Measurements from ENCODE around the gene ADRA2C. TPM values are rescaled to one million over a fixed set of nuclear protein-coding genes. Genes with fewer than 3 reads are reported as not detected.

The ADRA2C gene
- total RNA-seq, 1 experiment from 2014 or later, result 2.4 TPM

DNA sequence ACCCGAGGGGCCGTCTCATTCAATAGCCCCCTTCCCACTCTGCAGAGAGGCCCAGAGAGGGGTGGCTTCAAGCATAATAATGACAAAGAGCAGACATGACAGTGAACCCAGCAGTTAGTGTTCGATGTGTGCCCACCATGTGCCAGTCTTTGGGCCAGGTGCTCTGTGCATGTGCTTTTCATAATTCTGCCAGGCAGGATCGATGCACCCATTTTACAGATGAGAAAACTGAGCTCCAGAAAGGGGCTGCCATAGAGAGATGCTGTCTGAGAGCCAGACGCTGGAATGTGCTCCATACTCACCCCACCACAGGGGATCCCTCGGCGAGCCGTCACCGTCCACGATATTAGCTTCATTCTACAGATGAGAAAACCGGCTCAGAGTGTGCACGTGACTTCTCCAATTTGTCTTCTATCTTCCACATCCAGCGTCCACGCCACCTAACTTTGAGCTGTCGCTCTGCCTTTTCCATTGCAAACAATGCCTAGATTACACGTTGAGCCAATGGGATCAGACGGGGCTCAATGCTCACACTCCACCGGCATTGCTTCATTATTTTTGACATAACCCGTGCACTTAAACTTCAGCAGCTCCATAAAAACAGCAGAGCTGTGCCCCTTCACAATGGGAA is 8.2 kb downstream of the ADRA2C start:
- Mint-ChIP-seq H3K27me3 (ENCODE audit: unreplicated experiment) (no peaks in the 10 kb centered on the region), H3K36me3 (ENCODE audit: insufficient read depth, unreplicated experiment) (no peaks in the 10 kb centered on the region), H3K27ac (ENCODE audit: unreplicated experiment) (no peak overlapping the region), H3K4me1 (ENCODE audit: low read depth, unreplicated experiment) (no peaks in the 10 kb centered on the region), H3K9me3 (ENCODE audit: low read depth, unreplicated experiment) (no peaks in the 10 kb centered on the region), H3K4me3 (ENCODE audit: low read depth, unreplicated experiment) (no peak overlapping the region)
- BruUV-seq (replicated peaks), result no TSS peak
- intact Hi-C loops (cut with micrococcal nuclease; ENCODE audit: unreplicated experiment), result no loop called here
- no peak for TF ChIP-seq CTCF (IDR thresholded peaks at IDR 0.05; ENCODE audit: unreplicated experiment)
- CTCF ChIA-PET, result no interaction called here
- no peak for DNase-seq

DNA sequence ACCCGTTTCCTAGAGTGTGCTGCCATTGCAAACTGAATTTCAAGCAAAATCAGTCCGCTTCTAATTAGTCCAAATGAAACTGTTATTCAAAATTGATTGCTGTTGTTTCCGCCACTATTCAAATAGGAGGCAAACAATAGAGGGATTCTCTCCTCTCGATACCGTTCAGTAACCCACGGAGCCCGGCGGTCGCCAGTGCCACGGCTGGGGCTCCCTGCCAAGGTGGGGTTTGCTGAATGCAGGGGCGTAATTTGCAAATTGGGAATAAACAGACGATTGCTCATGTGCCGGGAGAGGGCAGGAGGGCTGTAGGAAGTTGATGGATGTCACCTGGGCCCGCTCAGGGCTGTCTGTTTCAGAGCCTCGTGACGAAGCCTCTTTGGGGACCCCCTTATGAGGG is 8.8 kb downstream of the ADRA2C start:
- intact Hi-C loops (cut with micrococcal nuclease; ENCODE audit: unreplicated experiment), result no loop called here
- CTCF ChIA-PET, result no interaction called here
- no peak overlapping the region for H3K4me3 Mint-ChIP-seq (ENCODE audit: low read depth, unreplicated experiment)
- H3K27ac Mint-ChIP-seq (ENCODE audit: unreplicated experiment), result no peak overlapping the region
- DNase-seq, result no peak
- no peaks in the 10 kb centered on the region for H3K27me3 Mint-ChIP-seq (ENCODE audit: unreplicated experiment)
- no peaks in the 10 kb centered on the region for H3K36me3 Mint-ChIP-seq (ENCODE audit: insufficient read depth, unreplicated experiment)
- H3K4me1 Mint-ChIP-seq (ENCODE audit: low read depth, unreplicated experiment), result no peaks in the 10 kb centered on the region
- no peak for TF ChIP-seq CTCF (IDR thresholded peaks at IDR 0.05; ENCODE audit: unreplicated experiment)
- BruUV-seq (replicated peaks), result no TSS peak
- no peaks in the 10 kb centered on the region for H3K9me3 Mint-ChIP-seq (ENCODE audit: low read depth, unreplicated experiment)

DNA sequence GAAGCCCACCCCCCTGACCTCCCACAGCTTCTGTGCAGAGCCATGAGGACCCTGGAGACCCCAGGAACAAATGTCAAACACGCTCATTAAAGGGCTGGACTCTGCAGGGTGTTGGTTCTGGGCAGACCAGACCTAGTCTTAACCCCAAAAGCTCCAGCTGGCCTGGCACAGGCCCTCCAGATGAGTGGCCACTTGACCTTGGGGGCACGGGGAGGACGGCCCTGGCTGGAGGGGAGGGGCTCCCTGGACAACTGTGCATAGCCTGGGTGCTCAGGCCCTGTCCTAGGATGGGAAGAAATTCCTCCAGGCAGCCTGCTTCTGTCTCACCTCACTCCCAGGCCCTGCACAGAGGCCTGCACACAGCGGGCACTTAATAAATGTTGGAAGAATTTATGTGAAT is 9.4 kb downstream of the ADRA2C start:
- no peak for DNase-seq
- H3K4me1 Mint-ChIP-seq (ENCODE audit: low read depth, unreplicated experiment), result no peaks in the 10 kb centered on the region
- H3K36me3 Mint-ChIP-seq (ENCODE audit: insufficient read depth, unreplicated experiment), result no peaks in the 10 kb centered on the region
- BruUV-seq (replicated peaks), result no TSS peak
- no peaks in the 10 kb centered on the region for H3K9me3 Mint-ChIP-seq (ENCODE audit: low read depth, unreplicated experiment)
- H3K4me3 Mint-ChIP-seq (ENCODE audit: low read depth, unreplicated experiment), result no peak overlapping the region
- intact Hi-C loops (cut with micrococcal nuclease; ENCODE audit: unreplicated experiment), result no loop called here
- H3K27ac Mint-ChIP-seq (ENCODE audit: unreplicated experiment), result no peak overlapping the region
- no peak for TF ChIP-seq CTCF (IDR thresholded peaks at IDR 0.05; ENCODE audit: unreplicated experiment)
- H3K27me3 Mint-ChIP-seq (ENCODE audit: unreplicated experiment), result no peaks in the 10 kb centered on the region
- CTCF ChIA-PET, result no interaction called here

GRCh38 chr4:3776166-3777032 is 10.2 kb downstream of the ADRA2C start:
- Mint-ChIP-seq H3K9me3 (ENCODE audit: low read depth, unreplicated experiment) (no peaks in the 10 kb centered on the region), H3K27me3 (ENCODE audit: unreplicated experiment) (no peaks in the 10 kb centered on the region), H3K4me3 (ENCODE audit: low read depth, unreplicated experiment) (no peak overlapping the region), H3K36me3 (ENCODE audit: insufficient read depth, unreplicated experiment) (no peaks in the 10 kb centered on the region), H3K4me1 (ENCODE audit: low read depth, unreplicated experiment) (no peaks in the 10 kb centered on the region), H3K27ac (ENCODE audit: unreplicated experiment) (no peak overlapping the region)
- no TSS peak for BruUV-seq (replicated peaks)
- CTCF ChIA-PET, result no interaction called here
- intact Hi-C loops (cut with micrococcal nuclease; ENCODE audit: unreplicated experiment), result no loop called here
- no peak for TF ChIP-seq CTCF (IDR thresholded peaks at IDR 0.05; ENCODE audit: unreplicated experiment)
- DNase-seq, result no peak

Data from Calu3 (cell line).